Measurements from ENCODE around the gene EFNA5. TPM values are rescaled to one million over a fixed set of nuclear protein-coding genes. Genes with fewer than 3 reads are reported as not detected.

EFNA5 gene
- polyA plus RNA-seq, 1 of the 3 experiments (the other 2 are of a cell fraction) = 0.81 TPM

DNA sequence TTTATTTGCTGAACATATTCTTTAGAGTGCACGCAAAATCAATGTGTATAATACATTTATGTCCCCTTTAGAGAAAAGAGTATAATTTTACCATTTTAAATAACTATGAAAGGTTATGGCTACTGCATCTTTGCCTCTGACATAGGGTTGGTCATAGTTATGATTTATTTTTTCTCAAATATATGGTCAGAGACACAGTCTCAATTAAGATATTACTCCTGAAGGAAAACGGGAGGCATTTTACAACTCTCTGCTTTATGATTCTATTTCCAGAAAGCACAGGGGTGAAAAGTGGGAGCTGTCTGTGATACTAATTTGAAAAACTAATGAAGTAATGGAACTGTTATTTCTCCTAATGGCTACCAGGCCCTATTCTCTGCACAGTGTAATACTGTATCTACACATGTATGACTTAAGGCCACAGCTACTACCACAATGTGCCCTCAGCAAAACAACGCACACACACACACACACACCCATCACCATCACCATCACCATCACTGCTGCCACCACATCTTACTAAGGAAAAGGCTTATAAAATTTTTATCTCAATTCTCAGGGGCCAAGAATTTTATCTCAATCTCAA lies 262.9 kb downstream of the EFNA5 start:
- 73% methylated on average over 3 of the region's 3 CpGs for WGBS (ENCODE audit: low lambda C conversion rate)
- Histone ChIP-seq H3K9me2 (no peaks in the 10 kb centered on the region), H3K9me3 (no peaks in the 10 kb centered on the region), H3K4me1 (ENCODE audit: control insufficient read depth in 1 of 2, insufficient read depth in 2 of 2, low read depth in 1 of 2, low read length in 1 of 2) (peaks cover 6 to 9% of the 10 kb centered on the region in 2 experiments; a peak in 3 of 4 replicates), H3K4me2 (no peak overlapping the region), H3K79me2 (ENCODE audit: insufficient read depth) (no peaks in the 10 kb centered on the region), H3K27me3 (ENCODE audit: insufficient read depth) (no peaks in the 10 kb centered on the region), H3K27ac (ENCODE audit: low read depth in 2 of 2, low read length in 1 of 2) (no peak overlapping the region; a peak in 1 of 4 replicates), H2AFZ (ENCODE audit: low read depth) (no peak overlapping the region), H4K20me1 (ENCODE audit: insufficient read depth) (no peaks in the 10 kb centered on the region), H3F3A (replicated peaks; ENCODE audit: insufficient read depth) (no peaks in the 10 kb centered on the region), H3K36me3 (replicated peaks in 1 of 2; ENCODE audit: control insufficient read depth in 1 of 2, insufficient read depth in 2 of 2, low read length in 1 of 2) (no peaks in the 10 kb centered on the region), H3K9ac (no peak overlapping the region), H3K4me3 (ENCODE audit: low read depth in 2 of 2, low read length in 1 of 2) (no peak overlapping the region)
- ChIA-PET CTCF (interaction anchor here (1.5 kb wide), 1 partner anchor 70 kb away, joined by 4 read pairs; no protein-coding TSS in a partner anchor), POLR2A (no interaction called here)
- no peak for DNase-seq
- TF ChIP-seq RCOR1 (IDR thresholded peaks at IDR 0.05; ENCODE audit: low read length) (no peak), USF2 (IDR thresholded peaks at IDR 0.05; ENCODE audit: borderline replicate concordance, low read depth, low read length) (no peak), EP300 (IDR thresholded peaks at IDR 0.05; ENCODE audit: borderline replicate concordance in 1 of 2, low read depth in 1 of 2, low read length in 1 of 2) (no peak), CHD2 (IDR thresholded peaks at IDR 0.05; ENCODE audit: low read length, partially characterized antibody) (no peak), REST (IDR thresholded peaks at IDR 0.05; ENCODE audit: low read depth, low read length) (no peak), NFIC (IDR thresholded peaks at IDR 0.05; ENCODE audit: borderline replicate concordance) (no peak), ELF1 (IDR thresholded peaks at IDR 0.05) (no peak)

DNA sequence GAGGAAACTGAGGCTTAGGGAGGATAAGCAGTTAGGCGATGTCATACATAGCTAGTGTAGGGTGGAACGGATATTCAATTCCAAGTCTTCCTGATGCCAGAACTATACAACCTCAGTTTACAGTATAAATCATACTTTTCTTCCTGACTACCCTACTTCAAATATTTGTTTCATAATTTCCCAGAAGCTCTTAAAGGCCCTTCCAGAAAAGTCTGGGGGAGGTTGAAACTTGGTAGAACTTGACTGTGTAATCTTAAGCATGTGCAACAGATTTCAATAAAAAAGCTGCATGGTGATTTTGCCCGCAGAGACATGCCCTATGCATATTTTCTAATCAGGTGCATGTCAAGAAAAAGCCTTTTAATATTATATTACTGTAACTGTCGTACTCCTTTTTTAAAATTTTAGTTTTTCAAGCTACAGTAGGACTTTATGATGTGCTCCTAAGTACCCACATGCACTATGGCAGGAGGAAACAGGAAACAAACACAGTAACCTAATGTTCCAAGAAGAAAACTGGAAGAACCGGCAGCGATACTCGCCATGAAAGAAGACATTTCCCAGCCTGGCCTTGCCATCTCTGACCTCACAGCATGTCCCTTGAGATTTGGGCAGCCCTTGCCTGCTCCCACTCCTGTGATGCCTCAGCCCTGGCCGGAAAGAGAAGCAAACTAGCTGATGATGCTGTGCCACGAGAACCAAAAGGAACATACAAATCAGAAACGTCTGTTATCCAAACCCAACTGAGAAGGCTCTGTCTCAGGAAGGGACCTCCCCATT lies 266.0 kb downstream of the EFNA5 start:
- 94% methylated on average over 10 of the region's 10 CpGs for WGBS (ENCODE audit: low lambda C conversion rate)
- no peak for DNase-seq
- no peaks in the 10 kb centered on the region for H3K9me3 ChIP-seq
- H3K27ac ChIP-seq (ENCODE audit: low read depth in 2 of 2, low read length in 1 of 2) = no peak overlapping the region; a peak in 1 of 4 replicates
- POLR2A ChIA-PET = no interaction called here
- no peaks in the 10 kb centered on the region for H4K20me1 ChIP-seq (ENCODE audit: insufficient read depth)
- no peaks in the 10 kb centered on the region for H3F3A ChIP-seq (replicated peaks; ENCODE audit: insufficient read depth)
- H3K79me2 ChIP-seq (ENCODE audit: insufficient read depth) = no peaks in the 10 kb centered on the region
- no peaks in the 10 kb centered on the region for H3K36me3 ChIP-seq (replicated peaks in 1 of 2; ENCODE audit: control insufficient read depth in 1 of 2, insufficient read depth in 2 of 2, low read length in 1 of 2)
- peaks cover 8 to 20% of the 10 kb centered on the region in 2 experiments; a peak in 3 of 4 replicates for H3K4me1 ChIP-seq (ENCODE audit: control insufficient read depth in 1 of 2, insufficient read depth in 2 of 2, low read depth in 1 of 2, low read length in 1 of 2)
- H2AFZ ChIP-seq (ENCODE audit: low read depth) = no peak overlapping the region
- no peak overlapping the region for H3K4me3 ChIP-seq (ENCODE audit: low read depth in 2 of 2, low read length in 1 of 2)
- no peak overlapping the region for H3K9ac ChIP-seq
- CTCF ChIA-PET = interaction anchor here (1.1 kb wide), 1 partner anchor 35 kb away, joined by 3 read pairs; no protein-coding TSS in a partner anchor
- no peak overlapping the region for H3K4me2 ChIP-seq
- H3K9me2 ChIP-seq = no peaks in the 10 kb centered on the region
- H3K27me3 ChIP-seq (ENCODE audit: insufficient read depth) = no peaks in the 10 kb centered on the region
- TF ChIP-seq CHD2 (IDR thresholded peaks at IDR 0.05; ENCODE audit: low read length, partially characterized antibody) = no peak
- no peak for TF ChIP-seq RAD21 (IDR thresholded peaks at IDR 0.05; ENCODE audit: low read length)
- no peak for TF ChIP-seq POLR2AphosphoS5 (IDR thresholded peaks at IDR 0.05; ENCODE audit: low read depth, low read length)
- TF ChIP-seq EP300 (IDR thresholded peaks at IDR 0.05; ENCODE audit: borderline replicate concordance in 1 of 2, low read depth in 1 of 2, low read length in 1 of 2) = no peak
- no peak for TF ChIP-seq TAF1 (IDR thresholded peaks at IDR 0.05; ENCODE audit: borderline replicate concordance, low read depth, low read length)
- TF ChIP-seq USF1 (IDR thresholded peaks at IDR 0.05; ENCODE audit: borderline replicate concordance, low read depth) = no peak
- TF ChIP-seq EZH2phosphoT487 (IDR thresholded peaks at IDR 0.05; ENCODE audit: borderline replicate concordance, low read depth) = no peak
- TF ChIP-seq, protein P1, sequence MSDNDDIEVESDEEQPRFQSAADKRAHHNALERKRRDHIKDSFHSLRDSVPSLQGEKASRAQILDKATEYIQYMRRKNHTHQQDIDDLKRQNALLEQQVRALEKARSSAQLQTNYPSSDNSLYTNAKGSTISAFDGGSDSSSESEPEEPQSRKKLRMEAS (IDR thresholded peaks at IDR 0.05; ENCODE audit: low read depth) = no peak
- TF ChIP-seq FOXM1 (IDR thresholded peaks at IDR 0.05; ENCODE audit: low read depth) = no peak
- TF ChIP-seq SMC3 (IDR thresholded peaks at IDR 0.05; ENCODE audit: low read depth, low read length) = no peak
- TF ChIP-seq USF2 (IDR thresholded peaks at IDR 0.05; ENCODE audit: borderline replicate concordance, low read depth, low read length) = no peak
- TF ChIP-seq YY1 (IDR thresholded peaks at IDR 0.05; ENCODE audit: low read depth) = no peak
- no peak for TF ChIP-seq PBX3 (IDR thresholded peaks at IDR 0.05)

Data from SK-N-SH (cell line).